Measurements from ENCODE around the gene PRMT1.

- TF ChIP-seq MAX (IDR thresholded peaks at IDR 0.05) (no peak), HMGXB4 (CRISPR knock-in tag; IDR thresholded peaks at IDR 0.05; ENCODE audit: borderline replicate concordance in 1 of 2, low read depth in 1 of 2) (no peak), ZNF556 (CRISPR knock-in tag; IDR thresholded peaks at IDR 0.05; ENCODE audit: borderline replicate concordance) (no peak), ZKSCAN1 (IDR thresholded peaks at IDR 0.05; ENCODE audit: low read length) (no peak), SIX4 (CRISPR knock-in tag; IDR thresholded peaks at IDR 0.05) (no peak), JUNB (CRISPR knock-in tag; IDR thresholded peaks at IDR 0.05; ENCODE audit: borderline replicate concordance) (no peak), ZC3H4 (CRISPR knock-in tag; IDR thresholded peaks at IDR 0.05; ENCODE audit: borderline replicate concordance) (no peak)
Observed at GRCh38 chr19:49636233-49636932, 40.7 kb upstream of the PRMT1 start.

Measured in HepG2 (cell line).